DMS114 treated with DMSO at 0.1 percent for 48 hours (cell line): Measurements from ENCODE around the gene RFX1.
A peak's percentile ranks its signal among the peaks of the same experiment; 100 is the strongest.
"Not testable (repeated sequence)": the region's sequence is repeated elsewhere in the genome, so short reads cannot be mapped to it uniquely, and the experiment has no call there.

ENCODE experiments used
- DNase-seq: peaks from one replicate; lab custom pipeline; 2025; ENCODE audit not compliant: unreplicated experiment; lab: John Stamatoyannopoulos, UW

Gene RFX1

GRCh38 chr19:13979686-13980085 lies 26.4 kb downstream of the RFX1 start:
- no peak for DNase-seq

- no peak for DNase-seq
Observed at GRCh38 chr19:13979244-13979615, 26.9 kb downstream of the RFX1 start.

GRCh38 chr19:13978351-13979243 lies 27.5 kb downstream of the RFX1 start:
- no peak for DNase-seq

GRCh38 chr19:13977803-13978202 lies 28.3 kb downstream of the RFX1 start:
- DNase-seq, result no peak

- DNase-seq, result no peak
Observed at GRCh38 chr19:13976446-13976845, 29.7 kb downstream of the RFX1 start.

GRCh38 chr19:13975870-13976269 lies 30.2 kb downstream of the RFX1 start:
- no peak for DNase-seq

- DNase-seq, result peak; percentile 12
Observed at GRCh38 chr19:13974073-13974472, 32.0 kb downstream of the RFX1 start.

- not testable (repeated sequence) for DNase-seq
Observed at GRCh38 chr19:13973479-13973878, 32.6 kb downstream of the RFX1 start.

GRCh38 chr19:13972368-13973155 lies 33.6 kb downstream of the RFX1 start:
- DNase-seq, result no peak

GRCh38 chr19:13971868-13972267 lies 34.3 kb downstream of the RFX1 start:
- not testable (repeated sequence) for DNase-seq

GRCh38 chr19:13969897-13970296 lies 36.2 kb downstream of the RFX1 start:
- no peak for DNase-seq

GRCh38 chr19:13968999-13969398 lies 37.1 kb downstream of the RFX1 start:
- DNase-seq, result no peak

- DNase-seq, result no peak
Observed at GRCh38 chr19:13968383-13968935, 37.7 kb downstream of the RFX1 start.

- not testable (repeated sequence) for DNase-seq
Observed at GRCh38 chr19:13967206-13967605, 38.9 kb downstream of the RFX1 start.

GRCh38 chr19:13966684-13967128 lies 39.4 kb downstream of the RFX1 start:
- no peak for DNase-seq

GRCh38 chr19:13965926-13966683 lies 40.0 kb downstream of the RFX1 start:
- DNase-seq, result no peak

- DNase-seq, result no peak
Observed at GRCh38 chr19:13965377-13965896, 40.7 kb downstream of the RFX1 start.

- DNase-seq, result no peak
Observed at GRCh38 chr19:13964776-13965175, 41.3 kb downstream of the RFX1 start.

GRCh38 chr19:13963603-13964105 lies 42.5 kb downstream of the RFX1 start:
- DNase-seq, result no peak
